HEK293 (cell line): ENCODE results near the gene CS.

Experiments used
- CTCF ChIA-PET: fragments of 350-600 bp; formaldehyde crosslinking; extraction: SDS; loops from one replicate; lab custom pipeline; 2021; ENCODE audit warnings: antibody characterized with exemption; lab: Yijun Ruan, JAX
- POLR2A ChIA-PET: fragments of 300-600 bp; formaldehyde crosslinking; extraction: SDS; loops from one replicate; lab custom pipeline; 2020; ENCODE audit warnings: antibody characterized with exemption, inconsistent platforms; lab: Yijun Ruan, JAX
- H3K27ac ChIP-seq: fragments of 200-500 bp; sonication (Bioruptor generic); 2 replicates; pipeline ENCODE4 v1.5.1; 2014; ENCODE audit warnings: low read depth, low read length, control low read depth, inconsistent platforms; ENCODE audit errors: extremely low read depth
- H3K36me3 ChIP-seq, 2 experiments: fragments of 200-500 bp in 1 of 2; sonication (Bioruptor generic) in 1 of 2; 1 replicate in 1 of 2; 2 replicates in 1 of 2; pipeline ENCODE4 v1.5.1; 2014 to 2017; ENCODE audit warnings: inconsistent platforms in 2 of 2, low read length in 2 of 2; ENCODE audit not compliant: control insufficient read depth in 2 of 2, insufficient read depth in 1 of 2
- H3K4me1 ChIP-seq: fragments of 200-500 bp; sonication (Bioruptor generic); 2 replicates; pipeline ENCODE4 v1.5.1; 2014; ENCODE audit warnings: mild to moderate bottlenecking, low read length, inconsistent platforms; ENCODE audit not compliant: control insufficient read depth, insufficient read depth
- H3K4me3 ChIP-seq: 2 replicates; pipeline ENCODE4 v1.5.1; 2011; ENCODE audit warnings: low read depth, mild to moderate bottlenecking, control low read depth, low read length, moderate library complexity
- H3K9me3 ChIP-seq: fragments of 200-500 bp; sonication (Bioruptor generic); 2 replicates; pipeline ENCODE4 v1.5.1; 2014; ENCODE audit warnings: low read depth, low read length, inconsistent platforms; ENCODE audit not compliant: control insufficient read depth, insufficient read depth
- EGR2 ChIP-seq: fragments of 450-650 bp; formaldehyde crosslinking; IDR thresholded peaks from 2 replicates; pipeline ENCODE4 v1.5.1; 2016; ENCODE audit warnings: low read depth, missing biosample characterization, missing genetic modification characterization
- MYNN ChIP-seq: fragments of 450-650 bp; formaldehyde crosslinking; IDR thresholded peaks from 2 replicates; pipeline ENCODE4 v1.5.1; 2016; ENCODE audit warnings: missing biosample characterization, missing genetic modification characterization, borderline replicate concordance
- MZF1 ChIP-seq: fragments of 450-650 bp; formaldehyde crosslinking; IDR thresholded peaks from 2 replicates; pipeline ENCODE4 v1.5.1; 2017; ENCODE audit warnings: missing biosample characterization, missing genetic modification characterization, borderline replicate concordance
- OSR2 ChIP-seq: fragments of 450-650 bp; formaldehyde crosslinking; IDR thresholded peaks from 2 replicates; pipeline ENCODE4 v1.5.1; 2016; ENCODE audit warnings: missing biosample characterization, missing genetic modification characterization
- SP2 ChIP-seq: fragments of 450-650 bp; formaldehyde crosslinking; IDR thresholded peaks from 2 replicates; pipeline ENCODE4 v1.5.1; 2016; ENCODE audit warnings: missing biosample characterization, missing genetic modification characterization
- SP3 ChIP-seq: fragments of 450-650 bp; formaldehyde crosslinking; IDR thresholded peaks from 2 replicates; pipeline ENCODE4 v1.5.1; 2016; ENCODE audit warnings: missing biosample characterization, missing genetic modification characterization
- ZEB2 ChIP-seq: fragments of 450-650 bp; formaldehyde crosslinking; IDR thresholded peaks from 2 replicates; pipeline ENCODE4 v1.5.1; 2016; ENCODE audit warnings: missing biosample characterization, missing genetic modification characterization
- ZFHX2 ChIP-seq: fragments of 450-650 bp; formaldehyde crosslinking; conservative IDR thresholded peaks from 2 replicates; pipeline ENCODE4 v1.5.1; 2016; ENCODE audit warnings: missing biosample characterization, missing genetic modification characterization
- ZFP41 ChIP-seq: fragments of 450-650 bp; formaldehyde crosslinking; IDR thresholded peaks from 2 replicates; pipeline ENCODE4 v1.5.1; 2016; ENCODE audit warnings: missing biosample characterization, missing genetic modification characterization, borderline replicate concordance
- ZNF10 ChIP-seq: fragments of 450-650 bp; formaldehyde crosslinking; IDR thresholded peaks from 2 replicates; pipeline ENCODE4 v1.5.1; 2017; ENCODE audit warnings: missing biosample characterization, missing genetic modification characterization
- ZNF155 ChIP-seq: fragments of 450-650 bp; formaldehyde crosslinking; IDR thresholded peaks from 2 replicates; pipeline ENCODE4 v1.5.1; 2016; ENCODE audit warnings: missing biosample characterization, missing genetic modification characterization
- ZNF214 ChIP-seq: fragments of 450-650 bp; formaldehyde crosslinking; IDR thresholded peaks from 2 replicates; pipeline ENCODE4 v1.5.1; 2017; ENCODE audit warnings: missing biosample characterization, mild to moderate bottlenecking, missing genetic modification characterization, borderline replicate concordance
- ZNF335 ChIP-seq: fragments of 450-650 bp; formaldehyde crosslinking; conservative IDR thresholded peaks from 2 replicates; pipeline ENCODE4 v1.5.1; 2016; ENCODE audit warnings: missing biosample characterization, missing genetic modification characterization
- ZNF391 ChIP-seq: fragments of 450-650 bp; formaldehyde crosslinking; IDR thresholded peaks from 2 replicates; pipeline ENCODE4 v1.5.1; 2016; ENCODE audit warnings: low read depth, missing biosample characterization, missing genetic modification characterization, borderline replicate concordance
- ZNF404 ChIP-seq: fragments of 450-650 bp; formaldehyde crosslinking; IDR thresholded peaks from 2 replicates; pipeline ENCODE4 v1.5.1; 2017; ENCODE audit warnings: missing biosample characterization, missing genetic modification characterization
- ZNF501 ChIP-seq: fragments of 450-650 bp; formaldehyde crosslinking; IDR thresholded peaks from 2 replicates; pipeline ENCODE4 v1.5.1; 2016; ENCODE audit warnings: missing biosample characterization, missing genetic modification characterization
- ZNF600 ChIP-seq: fragments of 450-650 bp; formaldehyde crosslinking; IDR thresholded peaks from 2 replicates; pipeline ENCODE4 v1.5.1; 2016; ENCODE audit warnings: missing biosample characterization, missing genetic modification characterization
- ZNF660 ChIP-seq: fragments of 450-650 bp; IDR thresholded peaks from 2 replicates; pipeline ENCODE4 v1.5.1; 2018; ENCODE audit warnings: missing biosample characterization, mild to moderate bottlenecking, missing genetic modification characterization
- ZNF701 ChIP-seq: fragments of 450-650 bp; formaldehyde crosslinking; IDR thresholded peaks from 2 replicates; pipeline ENCODE4 v1.5.1; 2016; ENCODE audit warnings: missing biosample characterization, missing genetic modification characterization
- TF ChIP-seq, protein P1 (sequence below): fragments of 450-650 bp; formaldehyde crosslinking; optimal IDR thresholded peaks from 2 replicates; pipeline ENCODE3; 2016; ENCODE audit warnings: missing biosample characterization, mild to moderate bottlenecking, missing genetic modification characterization
- TF ChIP-seq, protein P2 (sequence below): fragments of 450-650 bp; formaldehyde crosslinking; IDR thresholded peaks from 2 replicates; pipeline ENCODE4 v1.5.1; 2017; ENCODE audit warnings: missing biosample characterization, missing genetic modification characterization
- TF ChIP-seq, protein P3 (sequence below): fragments of 450-650 bp; formaldehyde crosslinking; IDR thresholded peaks from 2 replicates; pipeline ENCODE4 v1.5.1; 2016; ENCODE audit warnings: missing biosample characterization, missing genetic modification characterization
- TF ChIP-seq, protein P4 (sequence below): fragments of 450-650 bp; formaldehyde crosslinking; IDR thresholded peaks from 2 replicates; pipeline ENCODE4 v1.5.1; 2016; ENCODE audit warnings: missing biosample characterization, missing genetic modification characterization

CS gene

DNA sequence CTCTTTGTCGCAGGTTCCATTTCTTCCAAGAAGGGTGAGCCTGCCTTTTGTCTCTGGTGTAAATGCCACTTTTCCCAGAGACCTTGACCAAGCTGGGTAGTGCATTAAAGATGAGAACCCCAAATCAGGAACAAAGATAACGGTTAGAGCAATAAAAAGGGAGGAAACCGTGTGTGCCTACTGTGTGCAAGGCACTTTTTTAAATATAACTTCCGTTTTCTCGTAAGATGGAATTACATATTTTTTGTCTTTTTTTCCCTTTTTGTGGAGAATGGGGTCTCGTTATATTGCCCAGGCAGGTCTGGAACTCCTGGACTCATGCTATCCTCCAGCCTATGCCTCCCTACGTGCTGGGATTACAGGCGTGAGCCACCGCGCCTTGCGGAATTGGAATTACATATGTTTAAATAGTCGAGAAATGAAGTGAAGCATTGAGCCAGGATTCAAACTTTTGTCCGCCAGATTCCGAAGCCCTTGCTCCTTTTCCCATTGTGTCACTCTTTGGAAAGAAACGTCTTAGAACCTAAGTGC is 76.5 kb downstream of the CS start:
- ChIA-PET CTCF (interaction anchor here (1.0 to 5.3 kb wide), 9 partner anchors 10 to 120 kb away, joined by 4 to 73 read pairs (median 13); partner anchors contain the start of genes PA2G4, SMARCC2 and ZC3H10), POLR2A (interaction anchor here (3.6 kb wide), 1 partner anchor 17 kb away, joined by 47 read pairs; no protein-coding TSS in a partner anchor)
- Histone ChIP-seq H3K4me3 (no peak overlapping the region), H3K36me3 (peaks cover 9 to 18% of the 10 kb centered on the region in 2 experiments; a peak in 2 of 3 replicates), H3K9me3 (no peaks in the 10 kb centered on the region), H3K27ac (peak overlapping the region; percentile 51), H3K4me1 (peaks cover 12% of the 10 kb centered on the region; the same call in 1 of the 2 replicates)
- TF ChIP-seq ZNF501 (tag by site-specific recombination) (no peak), ZNF335 (tag by site-specific recombination) (0 out of 2 replicates have a peak, but pooled peaks have one; percentile 29)

DNA sequence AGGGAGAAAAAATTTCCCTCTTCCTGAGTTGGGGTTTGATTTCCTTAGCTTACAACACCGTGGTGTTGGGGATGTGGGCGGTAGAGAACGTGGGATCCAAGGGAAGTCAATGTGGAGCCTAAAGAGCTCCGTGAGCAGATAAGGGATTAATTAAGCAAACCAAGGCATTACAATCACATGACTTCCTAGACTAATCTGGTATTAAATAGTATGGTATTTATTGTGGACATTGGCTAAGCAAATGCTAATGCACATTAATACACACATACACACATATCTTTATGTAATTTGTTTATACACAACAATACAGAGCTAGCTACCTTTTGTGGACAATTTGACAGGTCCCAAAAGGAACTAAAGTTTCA is 77.6 kb downstream of the CS start:
- TF ChIP-seq EGR2 (peak; percentile 36; the same call in 1 of the 2 replicates), ZFHX2 (tag by site-specific recombination) (peak; percentile 55), ZEB2 (tag by site-specific recombination) (no peak)
- no peaks in the 10 kb centered on the region for H3K9me3 ChIP-seq
- H3K27ac ChIP-seq = peak overlapping the region; percentile 83
- H3K36me3 ChIP-seq = peaks cover 8 to 17% of the 10 kb centered on the region in 2 experiments; a peak in 2 of 3 replicates
- peak overlapping the region; percentile 77 for H3K4me3 ChIP-seq
- H3K4me1 ChIP-seq = peaks cover 12% of the 10 kb centered on the region; the same call in 1 of the 2 replicates
- POLR2A ChIA-PET = interaction anchor here (0.5 to 3.6 kb wide), 24 partner anchors 8 to 266 kb away, joined by 3 to 59 read pairs (median 12); partner anchors contain the start of genes ANKRD52, CNPY2, COQ10A and CS
- CTCF ChIA-PET = interaction anchor here (0.6 to 5.3 kb wide), 21 partner anchors 11 to 849 kb away, joined by 3 to 73 read pairs (median 5); partner anchors contain the start of genes ANKRD52, PA2G4, SMARCC2 and ZC3H10

DNA sequence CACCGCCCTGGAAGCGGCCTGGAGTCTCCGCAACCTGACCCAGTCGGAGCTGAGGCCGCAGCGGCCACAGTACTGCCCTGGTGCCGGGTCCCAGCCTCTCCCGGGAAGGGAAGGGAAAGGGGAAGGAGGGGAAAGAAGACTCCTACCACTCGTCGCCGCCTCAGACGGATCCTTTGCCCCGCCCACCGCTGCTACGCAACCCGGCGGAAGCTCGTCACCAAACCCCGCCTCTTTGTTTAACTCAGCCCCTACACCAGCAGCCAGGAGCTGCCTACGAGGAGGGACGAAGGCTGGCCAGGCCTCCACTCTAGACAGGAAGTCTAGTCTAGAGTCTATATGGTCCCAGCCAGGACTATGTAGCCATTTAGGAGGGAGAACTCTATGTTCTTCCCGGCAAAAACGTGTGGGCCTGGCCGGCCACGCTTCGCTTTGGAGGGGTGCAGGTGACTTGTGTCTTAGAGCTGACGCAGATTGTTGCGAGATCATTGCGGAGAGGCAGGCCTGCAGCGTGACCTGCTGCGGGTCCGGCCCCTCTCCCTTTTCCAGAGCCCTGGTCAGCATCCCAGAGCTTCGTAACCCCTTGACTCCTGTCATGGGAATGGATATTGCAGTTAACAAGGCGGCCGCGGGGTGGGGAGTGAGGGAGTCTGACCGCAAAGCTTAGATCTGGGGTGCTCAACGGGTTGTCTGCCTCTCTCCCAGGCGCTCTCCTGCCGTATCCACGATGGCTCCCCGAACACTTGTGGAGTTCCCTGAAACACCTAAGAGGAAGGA is 78.2 kb downstream of the CS start, which contains the start of gene RNF41:
TSS of gene RNF41 (minus strand) at position 166 of the 774 bp plus-strand sequence. CDS start 7,875 bp downstream, outside the sequence.
- peaks cover 12% of the 10 kb centered on the region; the same call in 1 of the 2 replicates for H3K4me1 ChIP-seq
- TF ChIP-seq ZNF391 (tag by site-specific recombination) (0 out of 2 replicates have a peak, but pooled peaks have one; percentile 56), ZFP41 (tag by site-specific recombination) (no peak), SP3 (tag by site-specific recombination) (peak; percentile 87), ZNF10 (peak; percentile 25; the same call in 1 of the 2 replicates), MZF1 (0 out of 2 replicates have a peak, but pooled peaks have one; percentile 16), ZNF701 (no peak), MYNN (tag by site-specific recombination) (no peak), ZNF600 (tag by site-specific recombination) (peak; percentile 87; the same call in 1 of the 2 replicates), ZNF660 (tag by site-specific recombination) (peak; percentile 40), ZNF214 (tag by site-specific recombination) (no peak), SP2 (tag by site-specific recombination) (peak; percentile 98), ZNF155 (tag by site-specific recombination) (no peak), OSR2 (tag by site-specific recombination) (no peak), ZNF335 (tag by site-specific recombination) (peak; percentile 22; the same call in 1 of the 2 replicates), ZNF404 (tag by site-specific recombination) (no peak)
- TF ChIP-seq, protein P1, sequence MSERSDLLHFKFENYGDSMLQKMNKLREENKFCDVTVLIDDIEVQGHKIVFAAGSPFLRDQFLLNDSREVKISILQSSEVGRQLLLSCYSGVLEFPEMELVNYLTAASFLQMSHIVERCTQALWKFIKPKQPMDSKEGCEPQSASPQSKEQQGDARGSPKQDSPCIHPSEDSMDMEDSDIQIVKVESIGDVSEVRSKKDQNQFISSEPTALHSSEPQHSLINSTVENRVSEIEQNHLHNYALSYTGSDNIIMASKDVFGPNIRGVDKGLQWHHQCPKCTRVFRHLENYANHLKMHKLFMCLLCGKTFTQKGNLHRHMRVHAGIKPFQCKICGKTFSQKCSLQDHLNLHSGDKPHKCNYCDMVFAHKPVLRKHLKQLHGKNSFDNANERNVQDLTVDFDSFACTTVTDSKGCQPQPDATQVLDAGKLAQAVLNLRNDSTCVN = peak; percentile 8
- TF ChIP-seq, protein P2, sequence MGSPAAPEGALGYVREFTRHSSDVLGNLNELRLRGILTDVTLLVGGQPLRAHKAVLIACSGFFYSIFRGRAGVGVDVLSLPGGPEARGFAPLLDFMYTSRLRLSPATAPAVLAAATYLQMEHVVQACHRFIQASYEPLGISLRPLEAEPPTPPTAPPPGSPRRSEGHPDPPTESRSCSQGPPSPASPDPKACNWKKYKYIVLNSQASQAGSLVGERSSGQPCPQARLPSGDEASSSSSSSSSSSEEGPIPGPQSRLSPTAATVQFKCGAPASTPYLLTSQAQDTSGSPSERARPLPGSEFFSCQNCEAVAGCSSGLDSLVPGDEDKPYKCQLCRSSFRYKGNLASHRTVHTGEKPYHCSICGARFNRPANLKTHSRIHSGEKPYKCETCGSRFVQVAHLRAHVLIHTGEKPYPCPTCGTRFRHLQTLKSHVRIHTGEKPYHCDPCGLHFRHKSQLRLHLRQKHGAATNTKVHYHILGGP = no peak
- TF ChIP-seq, protein P3, sequence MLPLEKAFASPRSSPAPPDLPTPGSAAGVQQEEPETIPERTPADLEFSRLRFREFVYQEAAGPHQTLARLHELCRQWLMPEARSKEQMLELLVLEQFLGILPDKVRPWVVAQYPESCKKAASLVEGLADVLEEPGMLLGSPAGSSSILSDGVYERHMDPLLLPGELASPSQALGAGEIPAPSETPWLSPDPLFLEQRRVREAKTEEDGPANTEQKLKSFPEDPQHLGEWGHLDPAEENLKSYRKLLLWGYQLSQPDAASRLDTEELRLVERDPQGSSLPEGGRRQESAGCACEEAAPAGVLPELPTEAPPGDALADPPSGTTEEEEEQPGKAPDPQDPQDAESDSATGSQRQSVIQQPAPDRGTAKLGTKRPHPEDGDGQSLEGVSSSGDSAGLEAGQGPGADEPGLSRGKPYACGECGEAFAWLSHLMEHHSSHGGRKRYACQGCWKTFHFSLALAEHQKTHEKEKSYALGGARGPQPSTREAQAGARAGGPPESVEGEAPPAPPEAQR (tag by site-specific recombination) = no peak
- TF ChIP-seq, protein P4, sequence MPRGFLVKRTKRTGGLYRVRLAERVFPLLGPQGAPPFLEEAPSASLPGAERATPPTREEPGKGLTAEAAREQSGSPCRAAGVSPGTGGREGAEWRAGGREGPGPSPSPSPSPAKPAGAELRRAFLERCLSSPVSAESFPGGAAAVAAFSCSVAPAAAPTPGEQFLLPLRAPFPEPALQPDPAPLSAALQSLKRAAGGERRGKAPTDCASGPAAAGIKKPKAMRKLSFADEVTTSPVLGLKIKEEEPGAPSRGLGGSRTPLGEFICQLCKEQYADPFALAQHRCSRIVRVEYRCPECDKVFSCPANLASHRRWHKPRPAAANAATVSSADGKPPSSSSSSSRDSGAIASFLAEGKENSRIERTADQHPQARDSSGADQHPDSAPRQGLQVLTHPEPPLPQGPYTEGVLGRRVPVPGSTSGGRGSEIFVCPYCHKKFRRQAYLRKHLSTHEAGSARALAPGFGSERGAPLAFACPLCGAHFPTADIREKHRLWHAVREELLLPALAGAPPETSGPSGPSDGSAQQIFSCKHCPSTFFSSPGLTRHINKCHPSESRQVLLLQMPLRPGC (tag by site-specific recombination) = no peak

More for the DNA sequence above, 78.2 kb downstream of the CS start, which contains the start of gene RNF41:
- H3K27ac ChIP-seq = peak within 1 kb of the TSS; percentile 83
- CTCF ChIA-PET = interaction anchor here (0.6 to 5.3 kb wide), 23 partner anchors 11 to 483 kb away, joined by 3 to 73 read pairs (median 4); partner anchors contain the start of genes ANKRD52, PA2G4, SMARCC2 and ZC3H10
- POLR2A ChIA-PET = interaction anchor here (0.6 to 3.6 kb wide), 39 partner anchors 9 to 415 kb away, joined by 3 to 59 read pairs (median 5); partner anchors contain the start of genes ANKRD52, CNPY2, COQ10A and CS
- peaks cover 3 to 14% of the 10 kb centered on the region in 2 experiments; a peak in 2 of 3 replicates for H3K36me3 ChIP-seq
- no peaks in the 10 kb centered on the region for H3K9me3 ChIP-seq
- peak within 1 kb of the TSS; percentile 77 for H3K4me3 ChIP-seq
